Ovary (tissue), 9 donors: ENCODE results near the gene WTAP. TPM values are rescaled to one million over a fixed set of nuclear protein-coding genes. Genes with fewer than 3 reads are reported as not detected.
"Not testable (repeated sequence)": the region's sequence is repeated elsewhere in the genome, so short reads cannot be mapped to it uniquely, and the experiment has no call there.

ENCODE experiments used
- DNase-seq, 5 donors: peaks; one replicate each; pipeline ENCODE4 v3.0.0-alpha.2; 2019 to 2020
- H3K27ac ChIP-seq, 2 donors: fragments of 200-600 bp; one replicate each; pipeline versions ENCODE4 v1.5.1 to v1.8.0; 2019 to 2022
- H3K27me3 ChIP-seq: fragments of 200-600 bp; one replicate; pipeline ENCODE4 v1.8.0; 2022
- H3K36me3 ChIP-seq: fragments of 200-600 bp; sonication (generic); one replicate; pipeline ENCODE4 v1.5.1; 2019
- H3K4me1 ChIP-seq: one replicate; pipeline ENCODE4 v1.8.1; 2013; ENCODE audit warnings: mild to moderate bottlenecking, moderate library complexity; ENCODE audit not compliant: insufficient read depth
- H3K4me3 ChIP-seq: fragments of 200-600 bp; sonication (generic); one replicate; pipeline ENCODE4 v1.5.1; 2017
- H3K9me3 ChIP-seq, 2 donors: fragments of 200-600 bp in 1 of 2; sonication (generic) in 1 of 2; one replicate each; pipeline versions ENCODE4 v1.5.1 to v1.8.1; 2013 to 2019; ENCODE audit warnings: mild to moderate bottlenecking in 1 of 2, moderate library complexity in 1 of 2
- CTCF ChIP-seq, 3 donors: fragments of 450-650 bp in 2 of 3; fragments of 200-600 bp in 1 of 3; IDR thresholded peaks; one replicate each; pipeline versions ENCODE4 v1.5.1 to v1.8.0; 2016 to 2022; ENCODE audit warnings: antibody characterized with exemption in 3 of 3, mild to moderate bottlenecking in 1 of 3
- EP300 ChIP-seq: sonication (generic); formaldehyde crosslinking; IDR thresholded peaks from one replicate; pipeline ENCODE4 v1.6.1; 2017; ENCODE audit warnings: antibody characterized with exemption
- POLR2A ChIP-seq: fragments of 450-650 bp; IDR thresholded peaks from one replicate; pipeline ENCODE4 v1.6.1; 2017; ENCODE audit warnings: antibody characterized with exemption, mild to moderate bottlenecking, moderate library complexity
- WGBS, 3 donors: extraction: QIAGEN DNeasy Blood & Tissue Kit in 1 of 3; methylation state at CpG; one replicate each; pipeline versions ENCODE4 v1.1.5 to v1.1.7; 2013 to 2017; 5-methylcytosine and 5-hydroxymethylcytosine counted together
- intact Hi-C, 4 donors: fragments of 100-400 bp; cut with DNase I; formaldehyde crosslinking; loops; one replicate each; pipeline versions ENCODE4 v1.11.0 to v1.15.1; 2022 to 2023
- polyA plus RNA-seq, 2 donors: library from polyadenylated mRNA; stranded (reverse); fragments of 200-250 nt in 1 of 2; fragments of 350-450 nt in 1 of 2; fragmentation: Illumina TruSeq in 1 of 2; extraction: RNeasy Lipid Tissue Mini Kit (QIAGEN cat#74804) in 1 of 2; gene quantifications; one replicate each; pipeline ENCODE4 v1.2.3, GENCODE V29; 2013 to 2014
- total RNA-seq, 7 donors: library from RNA; depleted of rRNA in 2 of 7; stranded (reverse); fragments of >200 nt in 2 of 7; fragmentation: NEBNext Ultra II Directional in 3 of 7; extraction: Animal tissue kit (Norgen Biotek cat#: 25700) in 3 of 7; gene quantifications; one replicate each; pipeline versions ENCODE4 v1.1.0 to v1.2.4, GENCODE V29; 2016 to 2023
- donor health status: DM: no; HTN: no; CAD: no; lungs with moderate emphysema.
- donor health status: DM: no; HTN: no; CAD: no.
- donor health status: Bipolar disorder and iron deficiency.
- donor health status: DM: yes; HTN: yes; CAD: no.
- donor health status: DM: no; HTN: no; CAD: no.
- donor health status: DM: yes; HTN: yes; CAD: no.

The WTAP gene
- total and polyA plus RNA-seq, 9 donors: 65.3 to 117 (median 95.4) TPM

GRCh38 chr6:159722655-159723054, 4.7 kb upstream of the WTAP start:
- intact Hi-C loops: no loop called here
- no peak overlapping the region for H3K27ac ChIP-seq
- TF ChIP-seq POLR2A (no peak), EP300 (no peak), CTCF (IDR thresholded peaks at IDR 0.05) (no peak)
- no peak overlapping the region for H3K4me3 ChIP-seq
- H3K9me3 ChIP-seq: no peaks in the 10 kb centered on the region
- H3K36me3 ChIP-seq: no peaks in the 10 kb centered on the region
- DNase-seq: no peak
- H3K4me1 ChIP-seq: no peaks in the 10 kb centered on the region
- H3K27me3 ChIP-seq: no peaks in the 10 kb centered on the region

- Histone ChIP-seq H3K36me3 (no peaks in the 10 kb centered on the region), H3K27me3 (no peaks in the 10 kb centered on the region), H3K9me3 (no peaks in the 10 kb centered on the region), H3K4me1 (no peaks in the 10 kb centered on the region), H3K27ac (no peak overlapping the region), H3K4me3 (no peak overlapping the region)
- intact Hi-C loops: no loop called here
- 93 to 98% (median 96%) methylated on average over 2 of the region's 2 CpGs for WGBS, 3 donors
- TF ChIP-seq CTCF (IDR thresholded peaks at IDR 0.05) (no peak), EP300 (no peak), POLR2A (no peak)
- DNase-seq: no peak
Measured at GRCh38 chr6:159723259-159723658, 4.0 kb upstream of the WTAP start.

DNA sequence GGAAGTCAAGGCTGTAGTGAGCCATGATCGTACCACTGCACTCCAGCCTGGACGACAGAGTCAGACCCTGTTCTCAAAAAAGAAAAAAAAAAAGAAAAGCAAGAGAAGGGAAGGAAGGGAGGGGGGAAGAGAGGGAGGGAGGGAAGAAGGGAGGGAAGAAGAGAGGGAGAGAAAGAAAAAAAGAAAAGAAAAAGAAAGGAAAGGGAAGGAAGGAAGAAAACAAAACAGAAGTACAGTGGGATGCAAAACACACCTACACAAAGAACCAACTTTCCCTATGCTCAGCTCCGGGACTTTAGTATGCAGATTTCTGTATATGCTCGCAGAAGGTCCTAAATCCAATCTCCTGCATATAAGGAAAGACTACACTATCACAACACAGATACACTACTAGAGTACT, 2.5 kb upstream of the WTAP start:
- Histone ChIP-seq H3K4me1 (peaks cover 3% of the 10 kb centered on the region), H3K27ac (no peak overlapping the region), H3K36me3 (no peaks in the 10 kb centered on the region), H3K9me3 (no peaks in the 10 kb centered on the region), H3K4me3 (no peak overlapping the region), H3K27me3 (no peaks in the 10 kb centered on the region)
- intact Hi-C loops: no loop called here
- DNase-seq: no peak
- no peak for TF ChIP-seq POLR2A
- no peak for TF ChIP-seq CTCF (IDR thresholded peaks at IDR 0.05)
- no peak for TF ChIP-seq EP300
- 88 to 95% (median 92%) methylated on average over 4 of the region's 4 CpGs for WGBS, 3 donors

DNA sequence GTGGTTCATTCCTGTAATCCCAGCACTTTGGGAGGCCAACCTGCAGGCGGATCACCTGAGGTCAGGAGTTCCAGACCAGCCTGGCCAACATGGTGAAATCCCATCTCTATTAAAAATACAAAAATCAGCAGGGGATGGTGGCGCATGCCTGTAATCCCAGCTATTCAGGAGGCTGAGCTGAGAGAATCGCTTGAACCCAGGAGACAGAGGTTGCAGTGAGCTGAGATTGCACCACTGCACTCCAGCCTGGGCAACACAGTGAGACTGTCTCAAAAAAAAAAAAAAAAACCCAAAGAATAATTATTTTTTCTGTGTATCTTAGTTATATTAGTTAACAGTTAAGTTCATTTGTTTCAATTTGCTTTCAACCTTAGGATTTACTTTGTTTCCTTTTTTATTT, 2.1 kb upstream of the WTAP start:
- H3K27ac ChIP-seq, H3K27me3 ChIP-seq, H3K4me1 ChIP-seq, H3K36me3 ChIP-seq, intact Hi-C loops, DNase-seq, H3K4me3 ChIP-seq, H3K9me3 ChIP-seq: not testable (repeated sequence)
- WGBS, 3 donors: 92 to 97% (median 95%) methylated on average over 3 of the region's 3 CpGs

- intact Hi-C loops: loop anchor here in 2 of 4 donors (2.0 kb wide), 1 partner anchor 34 kb away; the partner anchor contains the start of gene SOD2 (in 2 of the 2)
- Histone ChIP-seq H3K4me1 (peaks cover 6% of the 10 kb centered on the region), H3K4me3 (peak overlapping the region; percentile 72), H3K27ac (peak overlapping the region; percentile 94 to 100), H3K36me3 (no peaks in the 10 kb centered on the region), H3K27me3 (no peaks in the 10 kb centered on the region), H3K9me3 (no peaks in the 10 kb centered on the region)
- TF ChIP-seq POLR2A (no peak), CTCF (IDR thresholded peaks at IDR 0.05) (no peak), EP300 (no peak)
- no peak for DNase-seq
- 0 to 2% (median 1%) methylated on average over 28 to 30 of the region's 30 CpGs for WGBS, 3 donors
Measured at GRCh38 chr6:159726255-159726917, 920 bp upstream of the WTAP start.
